Non-pigmented ciliary epithelial cell (primary cell): ENCODE measurements around the gene IGF1R.

Experiments
- DNase-seq: peaks from one replicate; pipeline ENCODE4 v3.0.0-alpha.2; 2010; ENCODE audit warnings: low read depth

The IGF1R gene

DNA sequence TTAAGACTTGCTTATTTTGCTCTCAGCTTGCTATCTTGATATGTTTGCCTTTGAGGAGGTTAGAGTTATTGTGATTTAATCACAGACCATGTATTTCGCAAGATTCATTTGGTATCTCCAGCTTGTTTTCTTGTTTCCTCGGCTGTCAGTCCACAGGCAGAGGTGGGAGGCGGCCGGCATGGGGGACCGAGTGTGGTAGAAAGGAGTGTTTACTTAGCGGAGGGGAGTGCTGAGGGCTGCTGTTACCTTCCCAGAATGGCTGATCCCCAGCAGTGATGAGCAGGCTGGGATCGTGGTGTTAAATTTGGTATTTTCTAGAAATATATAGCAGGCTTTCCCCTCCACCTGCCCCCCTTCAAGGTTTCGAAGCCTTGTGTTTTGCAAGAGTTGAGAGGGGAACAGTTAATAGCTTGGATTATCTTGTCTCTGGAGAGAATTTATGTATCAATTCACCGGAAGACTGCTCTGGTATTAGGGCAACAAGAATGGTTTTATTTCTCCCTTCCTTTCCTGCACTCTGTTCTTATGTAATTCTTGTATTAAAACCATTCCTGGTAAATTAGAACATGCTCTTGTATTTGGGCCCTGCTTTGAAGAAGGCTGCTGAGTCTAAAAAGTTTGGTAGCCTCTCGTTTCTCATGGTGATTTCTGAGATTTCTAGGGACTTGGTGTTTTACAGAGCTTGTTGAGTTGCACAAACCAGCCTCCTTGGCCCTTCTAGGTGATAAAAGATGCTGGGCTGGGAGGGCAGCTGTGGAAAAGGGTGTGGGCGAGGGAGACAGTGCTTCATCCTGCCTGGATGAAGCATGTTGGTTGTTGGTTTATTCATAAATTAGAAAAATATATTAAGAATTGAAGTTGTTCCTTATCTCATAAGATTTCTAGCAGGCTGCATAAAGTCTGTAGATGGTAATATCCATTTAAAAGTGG lies 151.4 kb downstream of the IGF1R start:
- no peak for DNase-seq

DNA sequence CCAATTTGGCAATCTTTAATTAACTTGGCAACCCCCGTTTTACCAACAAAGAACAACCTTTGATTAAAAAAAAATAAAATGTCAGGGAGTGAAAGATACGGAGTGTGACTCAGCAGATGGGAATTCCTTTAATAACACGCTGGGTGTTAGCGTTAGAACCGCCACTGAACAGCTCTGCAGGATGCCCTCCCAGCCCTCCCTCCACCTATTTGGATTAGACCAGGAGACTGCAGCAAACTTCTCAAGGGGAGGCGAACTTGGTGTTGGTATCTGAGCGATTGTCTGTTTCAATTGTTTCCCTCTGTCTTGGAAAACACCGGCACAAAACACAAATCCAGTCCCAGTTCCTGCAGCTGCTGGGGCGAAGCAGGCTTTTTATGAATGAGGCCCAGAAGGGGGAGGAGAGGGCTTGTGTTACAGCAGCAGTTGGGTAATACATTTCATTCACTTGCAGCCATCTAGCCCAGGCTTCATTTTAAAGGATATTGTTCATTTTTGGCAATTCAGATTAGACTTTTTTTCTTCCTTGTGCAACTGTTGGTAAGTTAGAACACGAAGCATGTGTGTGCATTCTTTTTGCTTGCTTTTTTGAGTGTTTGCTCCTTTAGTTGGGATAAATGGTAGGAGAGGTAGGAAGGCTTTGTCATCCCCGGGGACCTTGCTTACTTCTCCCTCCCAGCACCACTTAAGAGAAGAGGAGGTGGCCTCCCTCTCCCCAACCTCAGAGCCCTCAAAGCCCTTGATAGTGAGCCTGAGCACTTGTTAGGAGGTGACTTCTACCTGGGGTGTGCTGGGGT lies 152.3 kb downstream of the IGF1R start:
- peak; percentile 47 for DNase-seq

DNA sequence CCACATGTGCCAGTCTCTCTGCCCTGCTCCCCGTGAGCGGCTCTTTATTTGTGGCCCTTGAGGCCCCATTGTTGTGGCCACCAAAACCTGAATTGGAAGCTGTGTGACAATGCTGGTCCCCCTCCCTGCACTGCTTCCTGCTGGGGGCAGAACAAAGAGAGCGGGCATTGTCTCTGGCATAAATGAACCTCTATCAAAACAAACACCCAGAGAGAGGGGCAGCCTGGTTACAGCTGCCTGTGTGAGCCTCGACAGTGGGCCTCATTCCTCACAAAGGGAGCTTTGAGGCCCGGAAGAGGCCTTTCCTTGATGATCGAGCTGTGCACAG lies 152.9 kb downstream of the IGF1R start:
- DNase-seq, result no peak

DNA sequence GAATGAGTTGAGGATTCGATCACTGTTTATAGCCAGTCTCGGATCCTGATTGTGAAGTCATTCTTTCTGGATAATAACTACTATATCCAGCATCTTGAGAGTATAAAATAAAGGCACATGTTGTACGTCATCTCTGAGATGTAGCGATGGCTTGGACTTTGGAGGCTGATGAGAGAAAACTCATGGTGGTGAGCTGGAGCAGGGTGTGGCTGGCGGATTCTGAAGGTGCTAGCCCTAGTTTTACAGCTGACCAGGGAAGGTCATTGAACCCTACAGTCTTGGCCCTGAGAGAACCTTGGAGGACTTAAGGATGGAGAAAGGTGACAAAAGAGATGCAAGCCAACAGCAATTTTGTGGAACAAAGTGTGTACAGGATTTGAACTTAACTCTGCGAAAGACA lies 153.8 kb downstream of the IGF1R start:
- no peak for DNase-seq

DNA sequence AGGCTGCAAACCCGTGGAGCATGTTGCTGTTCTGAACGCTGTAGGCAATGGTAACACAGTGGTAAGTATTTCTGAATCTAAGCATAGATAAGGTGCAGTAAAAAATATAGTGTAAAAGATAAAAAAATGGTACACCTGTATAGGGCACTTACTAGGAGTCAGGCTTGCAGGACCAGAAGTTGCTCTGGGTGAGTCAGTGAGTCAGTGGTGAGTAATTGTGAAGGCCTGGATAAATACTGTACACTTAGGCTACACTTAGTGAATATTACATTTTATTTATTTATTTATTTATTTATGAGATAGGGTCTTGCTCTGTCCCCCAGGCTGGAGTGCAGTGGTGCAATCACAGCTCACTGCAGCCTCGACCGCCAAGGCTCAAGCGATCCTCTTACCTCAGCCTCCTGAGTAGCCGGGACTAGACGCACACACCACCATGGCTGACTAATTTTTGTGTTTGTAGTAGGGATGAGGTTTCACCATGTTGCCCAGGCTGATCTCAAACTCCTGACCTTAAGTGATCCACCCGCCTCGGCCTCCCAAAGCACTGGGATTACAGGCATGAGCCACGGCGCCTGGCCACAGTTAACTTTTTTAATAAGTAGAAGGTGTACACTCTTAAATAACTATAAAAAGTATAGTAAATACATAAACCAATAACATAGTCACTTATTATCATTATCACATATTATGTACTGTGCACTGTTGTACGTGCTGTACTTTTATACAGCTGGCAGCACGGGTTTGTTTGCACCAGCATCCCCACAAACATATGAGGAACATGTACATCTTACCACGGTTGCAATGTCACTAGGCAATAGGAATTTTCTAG lies 155.1 kb downstream of the IGF1R start:
- DNase-seq, result peak; percentile 34

DNA sequence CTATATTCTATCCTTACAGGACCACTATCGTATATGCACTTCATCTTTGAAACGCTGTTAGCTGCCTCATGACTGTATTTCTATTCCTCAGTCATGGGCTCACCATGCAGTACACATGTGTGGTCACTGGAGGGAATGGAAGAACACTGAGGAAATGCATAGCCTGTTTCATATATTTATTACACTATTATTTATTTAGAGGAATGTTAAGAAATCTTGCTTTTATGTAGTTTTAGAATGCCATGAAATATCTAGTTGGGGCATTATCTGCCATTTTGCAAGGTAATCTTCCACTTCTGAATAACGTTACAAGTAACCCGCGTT lies 155.7 kb downstream of the IGF1R start:
- no peak for DNase-seq

DNA sequence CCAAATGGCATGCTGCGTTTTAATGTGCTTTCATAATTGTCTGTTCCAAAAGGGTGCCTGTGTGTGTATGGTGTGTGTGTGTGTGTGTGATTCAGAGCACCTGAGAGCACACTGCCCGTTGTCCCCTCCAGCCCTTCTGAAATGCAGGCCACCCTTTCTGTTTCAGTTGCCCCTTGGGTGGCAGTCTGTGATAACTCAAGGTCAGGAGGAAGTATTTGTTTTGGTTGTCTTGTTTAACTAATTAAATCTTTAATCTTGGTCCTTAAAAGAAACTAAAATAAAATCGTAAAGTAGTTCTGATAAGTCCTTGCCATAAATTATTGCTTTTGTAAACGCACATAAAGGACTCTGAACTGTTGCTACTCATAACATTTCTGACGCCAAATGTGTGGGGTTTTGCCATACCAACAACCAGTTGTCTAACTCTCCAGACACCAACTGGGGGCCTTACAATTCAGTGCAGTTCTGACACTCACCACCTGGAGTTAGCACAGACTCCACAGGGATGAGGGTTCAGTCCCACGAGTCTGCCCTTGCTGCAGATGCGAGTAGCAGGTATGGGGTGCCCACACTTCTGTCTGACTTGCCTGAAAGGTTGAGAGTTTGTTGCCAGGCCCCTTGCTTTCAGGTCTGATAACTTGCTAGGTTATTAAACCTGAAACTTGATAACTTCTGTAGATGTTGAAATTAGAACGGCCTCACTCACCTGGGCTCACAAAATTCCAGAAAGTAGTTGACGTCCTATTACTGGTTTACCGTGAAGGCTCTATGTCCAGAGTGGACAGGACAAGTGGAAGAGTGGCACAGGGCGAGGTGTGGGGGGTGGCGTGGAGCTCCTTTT lies 157.3 kb downstream of the IGF1R start:
- DNase-seq, result no peak

DNA sequence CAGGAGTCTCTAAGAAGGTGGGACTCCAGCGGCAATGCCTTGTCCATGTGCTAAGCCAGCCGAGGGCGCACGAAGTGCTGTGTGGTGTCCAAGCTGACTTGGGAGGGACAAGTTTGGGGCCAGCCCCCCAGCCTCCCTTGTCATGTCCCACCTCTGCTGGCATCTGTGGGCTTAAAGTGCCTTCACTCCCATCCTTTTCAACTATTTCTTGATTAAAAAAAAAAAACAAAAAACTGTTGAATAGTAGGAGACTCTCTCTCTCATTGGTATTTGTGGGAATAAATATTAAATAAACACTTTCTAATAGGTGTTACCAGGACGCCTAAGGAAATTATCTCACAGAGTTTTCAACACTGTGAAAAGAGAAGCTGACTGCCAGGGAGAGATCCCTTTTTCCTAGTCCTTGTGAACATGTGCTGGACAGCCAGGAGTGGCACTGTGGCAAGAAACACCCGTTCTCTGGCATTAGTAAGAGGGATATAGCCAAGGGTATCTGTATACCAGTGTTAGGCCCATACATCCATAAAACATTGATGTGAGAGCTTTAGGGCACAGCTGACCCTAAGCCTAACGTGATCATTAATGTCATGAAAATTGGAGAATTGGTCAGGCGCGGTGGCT lies 158.0 kb downstream of the IGF1R start:
- DNase-seq, result no peak

DNA sequence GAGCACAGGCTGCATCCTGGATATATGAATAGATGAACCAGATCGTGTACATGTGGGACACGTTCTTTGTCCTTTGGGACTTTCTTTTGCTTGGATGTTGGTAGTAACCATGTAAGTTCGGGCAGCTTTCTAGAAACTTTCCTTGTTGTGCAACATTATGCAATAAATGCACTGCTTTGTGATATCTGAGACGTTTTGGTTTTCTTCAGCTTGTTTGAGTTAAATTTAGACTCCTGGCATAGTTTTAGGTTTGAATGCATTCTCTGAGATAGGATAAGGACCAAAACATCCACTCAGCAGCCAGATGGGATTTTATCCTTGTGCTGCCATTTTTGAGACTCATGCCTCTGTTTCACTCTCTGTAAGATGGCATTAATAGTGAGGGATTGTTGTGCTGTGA lies 158.9 kb downstream of the IGF1R start:
- peak; percentile 44 for DNase-seq

DNA sequence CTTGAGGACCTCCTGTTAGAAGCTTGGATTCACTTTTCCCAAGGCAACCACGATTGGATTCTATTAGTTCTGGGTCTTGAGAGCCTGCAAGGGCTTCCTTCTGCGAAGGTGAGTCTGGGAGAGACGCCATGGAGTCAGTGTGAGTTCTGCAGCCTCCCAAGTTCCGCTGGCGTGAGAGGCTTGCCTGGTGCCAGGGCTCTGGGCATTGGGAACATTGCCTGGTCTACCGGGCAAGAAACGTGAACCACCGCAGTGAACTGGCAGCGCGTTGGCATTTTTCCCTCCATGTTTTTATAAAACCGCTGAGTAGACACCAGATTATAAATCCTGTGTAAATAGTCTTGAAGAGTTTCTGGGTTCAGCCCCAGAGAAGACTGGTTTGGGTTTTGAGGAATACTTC lies 160.9 kb downstream of the IGF1R start:
- no peak for DNase-seq

DNA sequence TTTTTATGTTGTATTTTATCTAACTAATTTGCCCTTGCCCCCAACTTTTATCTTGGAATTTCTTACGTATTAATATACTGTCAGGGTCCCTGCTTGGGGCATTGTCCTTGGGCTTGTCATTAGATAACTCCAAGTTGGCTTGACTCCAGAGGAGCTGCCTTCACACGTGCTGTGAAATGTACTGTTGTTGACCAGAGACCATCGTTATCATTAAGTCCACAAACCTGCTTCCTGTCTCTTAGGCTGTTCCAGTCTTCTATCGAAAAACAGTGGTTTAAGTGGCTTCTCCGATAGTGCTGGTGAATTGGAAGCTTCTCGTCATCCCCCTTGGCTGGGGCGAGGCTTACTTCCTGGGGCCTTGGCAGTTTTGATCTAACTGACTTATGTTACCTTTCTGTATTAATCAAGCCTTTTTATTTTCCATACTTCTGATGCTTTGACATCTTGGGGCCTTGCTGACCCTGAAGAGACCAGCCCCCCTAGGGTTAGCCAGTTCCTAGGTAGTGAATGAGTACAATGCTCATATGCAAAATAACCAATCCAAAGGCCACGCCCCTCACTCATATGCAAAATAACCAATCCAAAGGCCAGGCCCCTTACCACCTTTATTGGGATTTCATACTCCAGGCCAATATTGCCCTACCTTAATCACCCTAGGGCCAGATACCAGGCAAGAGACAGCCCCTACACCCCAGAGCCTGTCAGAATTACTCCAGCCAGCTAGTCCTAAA lies 164.5 kb downstream of the IGF1R start:
- no peak for DNase-seq

DNA sequence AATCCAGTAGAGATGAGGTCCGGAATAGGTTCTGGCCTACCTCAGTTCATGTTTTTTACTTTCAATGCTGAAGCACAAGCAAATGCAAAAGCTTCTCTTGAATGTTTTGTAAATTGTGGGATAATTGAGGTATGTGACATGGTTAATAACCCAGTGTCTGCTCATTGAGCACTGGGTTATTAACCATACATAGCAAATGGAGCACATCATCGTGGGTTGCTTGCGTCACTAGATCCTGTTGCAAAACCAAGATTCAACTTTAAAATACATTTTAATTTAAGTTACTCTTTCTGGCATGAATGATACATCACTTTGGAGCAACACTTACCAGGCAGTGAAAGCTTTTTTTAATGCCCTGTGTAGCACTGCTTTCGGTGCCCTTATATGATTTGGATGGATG lies 165.6 kb downstream of the IGF1R start:
- DNase-seq, result no peak

DNA sequence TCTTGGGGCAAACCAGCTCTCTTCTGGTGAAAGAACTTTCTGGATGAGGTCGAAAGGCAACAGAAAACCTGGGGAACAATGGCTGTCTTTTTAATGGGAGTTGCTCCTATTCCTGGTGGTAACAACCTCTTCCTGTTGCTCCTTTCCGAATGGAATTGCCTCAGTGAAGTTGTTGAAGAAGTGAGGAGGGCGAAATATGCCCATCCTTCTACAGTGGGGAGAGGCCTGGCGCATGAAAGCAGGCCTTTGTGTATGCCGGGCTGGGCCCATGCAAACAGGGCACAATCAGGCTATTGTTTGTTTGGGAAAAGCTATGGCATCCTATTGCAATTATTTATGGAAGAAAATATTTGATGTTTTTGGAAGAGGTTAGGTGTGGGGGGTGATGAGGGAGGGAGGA lies 166.9 kb downstream of the IGF1R start:
- DNase-seq, result no peak

DNA sequence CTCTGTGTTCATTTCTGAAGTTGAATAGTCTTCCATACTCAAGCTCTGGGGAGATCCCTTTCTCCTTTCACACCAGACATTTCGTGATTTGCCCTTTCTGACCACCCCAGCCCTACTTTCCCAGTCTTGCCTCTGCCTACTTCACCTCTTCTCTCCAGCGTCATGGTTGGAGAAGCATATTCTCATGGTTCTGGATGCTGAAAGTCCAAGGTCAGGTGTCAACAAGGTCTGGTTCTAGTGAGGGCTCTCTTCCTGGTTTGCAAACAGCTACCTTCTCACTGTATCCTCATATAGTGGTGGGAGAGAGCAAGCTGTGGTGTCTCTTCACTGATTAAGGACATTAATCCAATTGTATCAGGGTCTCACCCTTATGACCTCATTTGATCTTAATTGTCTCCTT lies 169.4 kb downstream of the IGF1R start:
- DNase-seq, result no peak

DNA sequence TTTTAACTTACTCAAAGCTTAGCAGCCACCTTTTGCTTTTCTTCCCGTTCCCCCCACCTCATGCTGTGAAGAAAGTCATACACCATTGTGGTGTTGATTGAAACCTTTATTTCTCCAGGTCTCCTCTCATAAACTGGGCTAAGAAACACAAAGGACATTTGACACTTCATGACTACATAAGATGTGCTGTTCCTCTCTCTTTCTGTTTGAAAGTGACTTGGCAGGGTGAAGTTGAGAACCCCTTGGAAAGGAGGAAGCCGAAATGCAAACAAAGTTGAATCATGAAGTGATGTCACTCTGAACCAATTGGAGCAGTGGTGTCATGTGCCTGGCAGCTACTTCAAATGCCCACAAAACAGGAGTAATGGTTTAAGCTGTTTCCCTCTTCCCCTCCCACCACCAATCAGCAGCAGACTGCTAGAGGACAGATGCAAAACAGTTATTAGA lies 174.7 kb downstream of the IGF1R start:
- peak; percentile 77 for DNase-seq

DNA sequence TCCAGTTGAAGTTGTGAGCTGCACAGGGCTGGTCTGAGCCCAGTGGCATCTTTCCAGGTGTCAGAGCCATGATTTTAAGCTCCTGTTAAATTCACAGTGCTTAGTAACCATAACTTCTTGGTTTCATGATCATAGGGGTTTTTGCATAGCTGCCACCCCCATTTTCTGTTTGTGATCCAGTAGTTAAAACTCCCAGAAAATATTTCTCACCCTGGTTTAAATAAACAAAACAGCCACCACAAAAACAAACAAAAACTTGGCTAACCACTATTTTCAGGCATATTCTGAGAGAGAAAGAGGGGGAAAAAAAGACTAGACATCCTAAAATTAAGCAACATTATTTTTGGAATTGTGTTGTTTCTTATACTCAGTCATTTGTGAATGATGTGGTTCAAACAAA lies 175.3 kb downstream of the IGF1R start:
- DNase-seq, result no peak

DNA sequence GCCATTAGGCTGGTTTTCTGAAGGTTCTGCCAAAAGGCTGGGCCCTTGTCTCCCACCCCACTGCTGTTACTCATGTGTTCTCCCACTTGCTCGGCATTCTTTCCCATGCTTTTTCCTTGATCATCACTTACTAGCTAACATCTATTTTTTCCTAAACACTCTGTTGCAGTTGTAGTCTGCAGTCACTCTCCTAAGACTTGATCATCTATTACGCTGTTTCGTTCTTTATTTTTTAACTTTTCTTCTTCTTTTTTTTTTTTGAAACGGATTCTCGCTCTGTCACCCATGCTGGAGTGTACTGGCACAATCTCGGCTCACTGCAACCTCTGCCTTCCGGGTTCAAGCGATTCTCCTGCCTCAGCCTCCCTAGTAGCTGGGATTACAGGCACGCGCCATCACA lies 176.3 kb downstream of the IGF1R start:
- no peak for DNase-seq

DNA sequence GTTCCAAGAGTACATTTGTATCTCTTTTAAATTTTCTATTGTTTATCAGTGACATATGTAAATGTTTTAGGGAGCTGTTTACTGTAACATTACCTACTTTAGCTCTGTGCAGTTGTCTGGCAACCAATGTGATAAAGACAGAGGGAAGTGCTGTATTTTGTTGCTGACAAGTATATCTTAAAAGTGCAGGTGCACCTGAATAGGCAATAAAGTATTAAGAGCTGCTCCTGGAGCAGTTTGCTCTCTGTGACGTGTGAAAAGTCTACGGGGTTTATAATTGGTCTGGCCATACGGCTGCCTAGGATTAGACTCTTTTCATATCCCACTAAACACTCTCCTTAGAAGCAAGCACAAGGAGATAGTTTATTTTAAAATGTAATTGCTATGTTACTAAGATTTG lies 178.3 kb downstream of the IGF1R start:
- DNase-seq, result no peak

DNA sequence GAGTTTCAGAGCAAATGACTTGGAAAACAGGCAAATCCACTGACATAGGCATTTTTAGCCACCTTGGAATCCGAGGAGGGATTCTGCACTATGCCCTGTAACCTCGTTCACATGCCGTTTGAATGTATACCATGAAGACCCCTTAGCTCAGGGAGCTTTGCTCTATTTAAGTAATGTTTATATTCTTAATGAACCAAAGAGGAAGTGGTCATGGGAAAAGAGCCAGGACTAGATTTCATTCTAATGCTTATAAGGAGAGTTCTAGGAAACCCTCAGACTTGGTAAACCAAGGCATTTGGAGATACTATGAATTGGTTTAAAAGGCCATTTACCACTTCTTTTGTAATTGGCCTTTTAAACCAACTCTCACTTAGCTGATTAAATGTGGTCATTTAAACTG lies 178.9 kb downstream of the IGF1R start:
- no peak for DNase-seq

DNA sequence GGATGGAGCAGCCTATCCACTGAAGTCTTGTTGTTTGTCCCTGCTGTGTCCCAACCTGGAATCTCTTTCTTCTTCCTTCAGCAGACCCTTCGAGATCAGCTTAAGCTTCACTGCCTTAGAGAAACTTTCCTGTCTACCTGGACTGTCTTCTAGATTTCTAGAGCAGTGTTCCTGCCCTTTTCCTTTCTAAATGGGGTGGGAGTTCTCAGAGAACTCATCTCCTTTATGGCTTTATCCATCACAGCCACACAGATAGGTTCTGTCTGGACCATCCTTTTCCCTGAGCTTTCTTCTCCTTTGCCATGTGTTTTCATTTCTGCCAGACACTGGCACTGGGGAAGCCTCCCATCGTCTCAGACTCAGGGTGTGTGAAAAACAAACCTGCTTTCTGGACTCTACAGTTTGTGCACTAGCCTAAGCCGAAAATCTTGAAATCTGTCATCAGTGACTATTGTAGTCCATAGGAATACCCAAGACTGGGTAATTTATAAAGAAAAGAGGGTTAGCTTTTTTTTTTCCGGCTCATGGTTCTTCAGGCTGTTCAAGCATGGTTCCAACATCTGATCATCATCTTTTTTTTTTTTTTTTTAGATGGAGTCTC lies 181.8 kb downstream of the IGF1R start:
- DNase-seq, result no peak
